GM19043 (cell line): Measurements from ENCODE around the gene CALD1.

Experiments used
- ATAC-seq: cut with Tn5 transposase; IDR thresholded peaks from one replicate; pipeline ENCODE4 v1.9.1; 2021; ENCODE audit warnings: low read depth; ENCODE audit not compliant: unreplicated experiment

The CALD1 gene

DNA sequence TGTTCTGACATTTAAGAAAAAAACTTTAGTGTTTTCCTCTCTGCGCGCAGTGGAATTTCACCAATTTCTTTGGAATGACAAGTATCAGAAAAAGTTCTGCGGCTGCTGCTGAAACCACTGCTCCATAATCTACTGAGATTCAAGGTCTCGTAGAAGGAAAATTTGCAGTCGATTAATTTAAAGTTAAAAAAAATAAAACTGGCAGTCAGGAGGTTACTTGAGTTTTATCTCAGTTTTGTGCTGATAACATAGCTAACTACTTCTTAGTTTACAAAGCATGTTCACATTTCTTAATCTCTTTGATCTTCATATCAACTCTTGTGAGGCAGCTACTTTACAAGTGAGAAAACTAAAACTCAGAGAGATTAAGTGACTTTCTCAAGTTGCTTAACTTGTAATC lies 18.2 kb upstream of the CALD1 start:
- ATAC-seq = no peak

DNA sequence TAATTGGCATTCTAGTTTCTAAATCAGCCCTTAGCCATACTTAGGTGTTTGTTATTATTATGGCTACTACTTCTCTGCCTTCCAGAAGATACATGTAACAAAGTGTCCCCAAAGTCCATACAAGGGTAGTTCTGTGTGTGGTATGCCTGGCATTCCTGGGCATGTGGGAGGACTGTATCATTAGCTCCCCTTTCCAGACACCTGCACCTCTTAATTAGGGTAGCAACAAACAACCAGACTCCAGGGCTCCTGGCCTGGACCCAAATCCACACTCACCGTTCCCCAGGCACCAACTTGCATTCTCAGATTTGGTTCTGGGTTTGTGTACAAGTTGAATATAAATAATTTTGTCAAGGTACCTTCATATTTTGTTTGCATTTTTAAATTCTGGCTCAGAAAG lies 15.5 kb upstream of the CALD1 start:
- ATAC-seq = no peak

DNA sequence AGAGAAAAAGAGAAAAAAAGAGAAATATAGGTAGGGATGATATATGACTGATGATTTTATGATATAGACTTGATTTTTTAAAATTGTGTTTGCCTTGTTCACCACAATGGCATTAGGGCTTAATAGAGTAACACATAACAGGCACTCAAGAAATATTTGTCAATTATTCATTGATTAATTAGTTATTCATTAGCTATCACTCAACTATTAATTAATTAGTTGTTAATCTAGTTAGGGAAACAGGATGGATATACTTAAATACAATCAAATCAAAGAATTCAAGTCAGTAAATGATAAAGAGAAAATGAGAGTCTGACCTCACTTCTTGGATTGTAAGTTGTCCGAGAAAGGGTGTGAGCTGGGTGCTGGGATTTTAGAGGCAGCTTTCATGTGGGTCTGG lies 15.1 kb upstream of the CALD1 start:
- no peak for ATAC-seq

DNA sequence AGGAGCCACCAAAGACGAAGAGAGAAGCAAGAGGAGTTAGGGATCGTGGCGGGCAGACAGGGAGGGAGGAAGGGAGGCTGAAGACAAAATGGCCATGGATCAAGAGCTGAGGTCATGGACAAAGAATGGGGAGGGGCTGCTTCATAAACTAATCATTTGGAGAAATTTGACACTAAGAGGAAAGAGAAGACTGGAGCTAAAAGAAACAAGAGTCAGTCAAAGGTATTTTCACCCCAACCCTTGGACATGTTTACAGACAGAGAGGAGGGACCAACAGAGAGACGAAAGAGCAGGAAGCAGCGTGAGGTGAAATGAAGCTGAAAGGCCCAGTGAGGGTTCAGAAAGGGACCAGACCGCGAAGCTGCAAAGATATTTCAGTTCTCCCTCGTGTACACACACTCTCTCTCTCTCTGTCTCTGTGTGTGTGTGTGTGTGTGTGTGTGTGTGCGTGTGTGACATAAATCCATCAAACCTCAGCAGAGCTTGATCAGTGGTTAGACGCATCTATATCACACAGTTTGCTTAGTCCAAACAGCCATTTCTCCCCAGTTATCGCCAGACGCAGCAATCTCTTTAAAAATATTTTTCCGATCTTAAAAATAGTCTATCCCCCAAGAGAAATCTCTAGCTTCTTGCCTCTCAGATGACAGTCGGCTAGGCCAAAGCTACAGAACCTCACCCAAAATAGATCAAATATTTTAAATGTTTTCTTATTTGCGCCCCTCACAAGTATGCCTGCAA lies 12.5 kb upstream of the CALD1 start:
- peak; percentile 89 for ATAC-seq

GRCh38 chr7:134767520-134768168 lies 11.8 kb upstream of the CALD1 start:
- peak; percentile 37 for ATAC-seq

GRCh38 chr7:134768243-134768642 lies 11.2 kb upstream of the CALD1 start:
- no peak for ATAC-seq

GRCh38 chr7:134770676-134771075 lies 8.8 kb upstream of the CALD1 start:
- ATAC-seq = no peak

DNA sequence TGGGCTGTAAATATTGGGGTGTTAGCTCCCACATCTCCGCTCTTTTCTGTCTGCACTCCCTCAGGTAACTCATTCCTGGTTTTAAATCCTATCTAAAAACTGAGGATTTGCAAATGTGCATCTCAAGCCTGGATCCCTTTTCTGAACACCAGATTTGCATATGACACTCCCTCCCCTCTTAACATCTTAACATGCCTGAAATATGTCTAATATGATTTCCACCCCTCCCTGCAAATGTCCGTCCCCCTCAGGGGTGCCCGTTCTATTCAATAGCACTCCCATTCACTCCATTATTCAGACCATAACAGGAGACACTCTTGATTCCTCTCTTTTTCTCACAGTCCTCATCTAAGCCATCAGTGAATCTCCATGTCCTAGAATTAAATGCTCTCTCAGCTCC lies 8.3 kb upstream of the CALD1 start:
- no peak for ATAC-seq

- no peak for ATAC-seq
Observed at GRCh38 chr7:134771889-134772288, 7.5 kb upstream of the CALD1 start.

GRCh38 chr7:134772401-134772800 lies 7.0 kb upstream of the CALD1 start:
- no peak for ATAC-seq

DNA sequence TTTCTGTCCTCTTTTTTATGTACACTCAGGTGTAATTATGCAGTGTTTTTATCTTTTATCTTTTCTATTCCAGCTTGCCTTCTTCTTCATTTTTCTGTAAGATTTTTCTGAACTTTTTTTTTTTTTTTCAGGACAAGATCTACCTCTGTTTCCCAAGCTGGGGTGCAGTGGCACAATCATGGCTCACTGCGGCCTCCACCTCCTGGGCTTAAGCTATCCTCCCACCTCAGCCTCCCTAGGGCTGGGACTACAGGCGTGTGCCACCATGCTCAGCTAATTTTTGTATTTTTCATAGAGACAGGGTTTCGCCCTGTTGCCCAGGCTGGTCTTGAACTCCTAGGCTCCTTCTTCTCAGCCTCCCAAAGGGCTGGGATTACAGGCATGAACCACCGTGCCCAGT lies 6.3 kb upstream of the CALD1 start:
- no peak for ATAC-seq

DNA sequence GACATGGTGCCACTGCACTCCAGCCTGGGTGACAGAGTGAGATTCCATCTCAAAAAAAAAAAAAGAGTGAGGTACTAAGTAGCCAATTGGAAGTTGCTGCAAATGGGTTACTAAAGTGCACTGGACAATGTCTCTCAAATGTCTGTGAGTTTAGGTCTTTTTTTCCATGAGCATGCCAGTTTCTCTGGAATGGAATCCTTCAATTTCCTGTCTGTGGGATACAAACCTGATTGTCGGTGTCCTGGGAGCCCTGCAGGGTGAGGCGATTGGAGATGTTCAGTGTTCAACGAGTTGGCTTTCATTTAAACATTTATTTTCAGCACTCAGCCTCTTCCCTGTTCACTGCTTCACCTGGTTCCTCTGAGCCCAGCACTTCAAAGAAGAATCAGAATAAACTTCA lies 5.3 kb upstream of the CALD1 start:
- no peak for ATAC-seq

DNA sequence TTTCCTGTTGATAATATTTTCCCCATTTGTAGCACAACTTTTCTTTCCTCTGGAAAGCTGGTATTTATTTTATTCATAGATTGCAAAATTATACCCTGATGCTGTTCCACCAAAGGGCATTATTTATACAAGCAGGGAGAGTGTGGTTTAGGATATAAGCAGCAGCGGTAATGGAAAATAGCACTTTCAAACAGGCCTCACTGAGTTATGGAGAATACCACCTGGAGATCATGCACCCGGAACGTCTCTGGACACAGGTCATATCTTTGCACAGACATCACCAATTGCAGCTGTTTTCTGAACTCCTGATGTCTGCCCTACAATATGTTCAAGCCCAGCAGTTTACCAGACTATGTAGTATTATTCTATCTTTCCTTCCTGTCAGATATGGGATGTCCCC lies 2.0 kb upstream of the CALD1 start:
- ATAC-seq = no peak

- ATAC-seq = no peak
Observed at GRCh38 chr7:134777908-134778580, 1.4 kb upstream of the CALD1 start.

- no peak for ATAC-seq
Observed at GRCh38 chr7:134779741-134780065, 269 bp downstream of the CALD1 start.

- no peak for ATAC-seq
Observed at GRCh38 chr7:134780166-134780828, 863 bp downstream of the CALD1 start.

DNA sequence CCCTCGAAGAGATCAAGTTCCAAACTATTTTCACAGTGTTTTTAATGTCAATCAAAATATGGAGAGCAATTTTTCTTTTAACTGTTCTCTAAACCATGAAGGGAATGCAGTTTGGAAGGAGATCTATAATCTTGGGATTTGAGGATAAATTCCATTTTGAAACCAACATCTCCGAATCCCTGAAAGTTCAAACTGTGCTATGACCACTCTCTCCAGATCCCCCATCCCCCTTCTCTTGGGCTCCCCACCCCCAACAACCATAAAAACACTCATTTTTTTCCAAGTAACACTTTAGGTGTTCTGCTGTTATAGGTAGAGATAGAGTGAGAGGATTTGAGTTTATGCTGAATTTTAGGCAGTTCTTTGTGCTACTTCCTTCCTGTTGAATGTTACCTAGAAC lies 1.7 kb downstream of the CALD1 start:
- no peak for ATAC-seq

DNA sequence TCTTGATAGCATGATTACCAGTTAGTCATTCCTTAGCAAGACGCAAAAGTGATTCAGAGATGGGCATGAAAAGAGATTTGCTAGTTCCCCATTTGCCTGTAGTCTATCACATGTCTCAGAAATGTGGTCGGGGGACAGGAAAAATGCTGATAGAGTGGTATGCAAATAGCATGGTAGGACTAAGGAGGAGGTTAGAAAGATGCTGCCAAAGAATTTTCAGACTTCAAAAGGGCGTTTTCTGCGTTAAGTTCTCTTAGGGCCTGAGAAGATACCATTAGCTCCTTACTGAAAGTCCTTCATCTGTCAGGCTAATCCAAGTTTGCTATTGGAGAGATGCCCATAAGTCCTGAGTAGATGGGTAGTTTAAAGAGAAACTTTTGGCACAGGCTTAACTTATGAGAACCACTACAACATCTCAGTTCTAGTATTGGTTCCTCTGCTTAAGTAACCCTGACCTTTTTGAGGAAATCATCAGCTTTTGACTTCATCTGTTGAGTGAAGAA lies 2.7 kb downstream of the CALD1 start:
- peak; percentile 75 for ATAC-seq

GRCh38 chr7:134783294-134784069 lies 4.0 kb downstream of the CALD1 start:
- ATAC-seq = no peak

- ATAC-seq = no peak
Observed at GRCh38 chr7:134784251-134785049, 5.0 kb downstream of the CALD1 start.
